K562 (cell line): ENCODE results near the gene ANKRD27. TPM values are rescaled to one million over a fixed set of nuclear protein-coding genes. Genes with fewer than 3 reads are reported as not detected.
A peak's percentile ranks its signal among the peaks of the same experiment; 100 is the strongest.

Experiments
- ATAC-seq: fragments of 200-7000 bp; cut with Tn5 transposase; 3 replicates; pipeline ENCODE4 v1.9.1; 2020; ENCODE audit warnings: moderate library complexity
- BruUV-seq: library from RNA; stranded (reverse); fragments of 400-500 nt; replicated peaks from 2 replicates; lab custom pipeline; 2021; lab: Mats Ljungman, UMichigan
- CTCF ChIA-PET: fragments of 300-600 bp; formaldehyde crosslinking; extraction: SDS; loops from one replicate; lab custom pipeline; 2021; ENCODE audit warnings: low intra/inter-chr PET ratio; lab: Yijun Ruan, JAX
- POLR2A ChIA-PET: fragments of 300-600, 350-650 bp; sonication (Branson Sonifier 250); formaldehyde crosslinking; extraction: SDS; loops from one replicate; lab custom pipeline; 2021; ENCODE audit warnings: antibody characterized with exemption, inconsistent platforms; lab: Yijun Ruan, JAX
- DNase-seq, 4 experiments: peaks; one replicate each; pipeline versions ENCODE4 v3.0.0 to v3.0.0-alpha.2; 2011 to 2018; ENCODE audit warnings: low spot score in 3 of 4, mixed read lengths in 3 of 4; ENCODE audit errors: extremely low read depth in 1 of 4
- FAIRE-seq: peaks from 2 replicates; lab custom pipeline; 2011; peaks lifted over from hg19 to GRCh38; lab: Jason Lieb, UNC
- H2AFZ ChIP-seq: 2 replicates; pipeline ENCODE4 v1.6.0; 2011; ENCODE audit warnings: low read depth, low read length, control low read depth, inconsistent platforms
- H3K27ac ChIP-seq: fragments of 200-600 bp; 3 replicates; pipeline ENCODE4 v1.8.0; 2011; ENCODE audit warnings: low read depth, mild to moderate bottlenecking, control low read depth, inconsistent platforms, low read length, moderate library complexity, mixed read lengths; ENCODE audit errors: extremely low read depth
- H3K27me3 ChIP-seq, 2 experiments: fragments of 300-600 bp in 1 of 2; 2 replicates in 1 of 2; 3 replicates in 1 of 2; pipeline versions ENCODE4 v1.6.0 to v1.8.0; 2011; ENCODE audit warnings: inconsistent platforms in 2 of 2, low read length in 2 of 2, mild to moderate bottlenecking in 1 of 2, mixed read lengths in 1 of 2, moderate library complexity in 1 of 2; ENCODE audit not compliant: control insufficient read depth in 2 of 2, insufficient read depth in 2 of 2
- H3K36me3 ChIP-seq: fragments of 300-600 bp; 3 replicates; pipeline ENCODE4 v1.8.0; 2011; ENCODE audit warnings: mild to moderate bottlenecking, low read length, inconsistent platforms; ENCODE audit not compliant: control insufficient read depth, insufficient read depth
- H3K4me1 ChIP-seq, 2 experiments: fragments of 200-600 bp in 1 of 2; replicated peaks in 1 of 2; 2 replicates in 1 of 2; 3 replicates in 1 of 2; pipeline versions ENCODE4 v1.5.1 to v1.8.0; 2011; ENCODE audit warnings: inconsistent platforms in 2 of 2, low read length in 2 of 2, mild to moderate bottlenecking in 1 of 2, mixed read lengths in 1 of 2, moderate library complexity in 1 of 2; ENCODE audit not compliant: control insufficient read depth in 2 of 2, insufficient read depth in 2 of 2
- H3K4me2 ChIP-seq: 2 replicates; pipeline ENCODE4 v1.6.1; 2011; ENCODE audit warnings: low read length, control low read depth, inconsistent platforms, mixed read lengths; ENCODE audit not compliant: insufficient read depth
- H3K4me3 ChIP-seq: fragments of 200-600 bp; sonication (generic), shearing (Covaris generic); 2 replicates; pipeline ENCODE4 v1.5.1; 2016; ENCODE audit warnings: control low read depth, inconsistent platforms
- H3K79me2 ChIP-seq: fragments of 200-600 bp; 3 replicates; pipeline ENCODE4 v1.8.0; 2011; ENCODE audit warnings: low read length, inconsistent platforms; ENCODE audit not compliant: control insufficient read depth, insufficient read depth
- H3K9ac ChIP-seq, 2 experiments: 2 replicates each; pipeline versions ENCODE4 v1.6.0 to v1.6.1; 2011; ENCODE audit warnings: low read depth in 2 of 2, low read length in 2 of 2, control low read depth in 1 of 2, inconsistent platforms in 1 of 2, mild to moderate bottlenecking in 1 of 2, mixed read lengths in 1 of 2; ENCODE audit not compliant: insufficient read depth in 1 of 2
- H3K9me1 ChIP-seq: one replicate; pipeline ENCODE4 v1.6.0; 2011; ENCODE audit warnings: inconsistent platforms, mild to moderate bottlenecking, low read length, moderate library complexity; ENCODE audit not compliant: control insufficient read depth, insufficient read depth
- H3K9me3 ChIP-seq: replicated peaks from 2 replicates; pipeline ENCODE4 v1.5.1; 2011; ENCODE audit warnings: low read depth, low read length, inconsistent platforms; ENCODE audit not compliant: control insufficient read depth, insufficient read depth
- H4K20me1 ChIP-seq: replicated peaks from 2 replicates; pipeline ENCODE4 v1.6.1; 2011; ENCODE audit warnings: low read length, inconsistent platforms, mixed read lengths; ENCODE audit not compliant: control insufficient read depth, insufficient read depth
- TAF15 ChIP-seq: fragments of 200-400 bp; formaldehyde crosslinking; IDR thresholded peaks from 2 replicates; pipeline ENCODE4 v1.6.1; 2017; ENCODE audit warnings: mild to moderate bottlenecking, low read depth, low read length, moderate library complexity
- WGBS: fragments of 100-300 bp; shearing (Covaris generic); methylation state at CpG from one replicate; pipeline ENCODE4 v1.1.6; 2016; ENCODE audit warnings: low coverage, mixed read lengths; ENCODE audit not compliant: insufficient coverage; ENCODE audit errors: missing lambda C conversion rate; 5-methylcytosine and 5-hydroxymethylcytosine counted together
- in situ Hi-C: fragments of 300-500 bp; cut with MboI; formaldehyde crosslinking; loops from 4 replicates; pipeline ENCODE4 v1.15.0; 2018; ENCODE audit warnings: inconsistent platforms, mixed read lengths
- intact Hi-C: fragments of 100-400 bp; cut with micrococcal nuclease; formaldehyde crosslinking; loops from 2 replicates; pipeline ENCODE4 v1.14.2; 2022
- polyA plus RNA-seq, 8 experiments: library from polyadenylated mRNA; depleted of rRNA in 4 of 8; stranded (reverse) in 5 of 8; unstranded in 3 of 8; fragments of >200 nt; fragmentation: Nextera tagmentation in 2 of 8; fragmentation: Illumina TruSeq in 1 of 8; extraction: Ambion mirVana in 2 of 8; extraction: Trizol in 1 of 8; gene quantifications; 2 replicates each; pipeline versions ENCODE4 v1.2.1 to v1.2.3, GENCODE V29; 2011 to 2014; ENCODE audit warnings: inconsistent platforms in 1 of 8, missing spikeins in 1 of 8
- total RNA-seq, 7 experiments: library from RNA; depleted of rRNA in 6 of 7; stranded (reverse); fragments of >200 nt in 6 of 7; fragmentation: Illumina TruSeq in 2 of 7; extraction: Trizol in 2 of 7; gene quantifications; 2 replicates each; pipeline versions ENCODE4 v1.2.1 to v1.2.3, GENCODE V29; 2011 to 2021; ENCODE audit warnings: low replicate concordance in 1 of 7
- TF ChIP-seq, protein P1 (sequence below): fragments of 450-650 bp; IDR thresholded peaks from 2 replicates; pipeline ENCODE4 v1.7.0; 2016; ENCODE audit warnings: borderline replicate concordance
- TF ChIP-seq, protein P2 (sequence below): fragments of 450-650 bp; IDR thresholded peaks from 2 replicates; pipeline ENCODE4 v1.6.1; 2017; ENCODE audit warnings: mild to moderate bottlenecking, moderate library complexity

ANKRD27 gene
- total and polyA plus RNA-seq, 9 of the 15 experiments (the other 6 are each of a cell fraction or from before 2014, with no cell fraction given), result 5.3 to 71.3 (median 54.2) TPM

DNA sequence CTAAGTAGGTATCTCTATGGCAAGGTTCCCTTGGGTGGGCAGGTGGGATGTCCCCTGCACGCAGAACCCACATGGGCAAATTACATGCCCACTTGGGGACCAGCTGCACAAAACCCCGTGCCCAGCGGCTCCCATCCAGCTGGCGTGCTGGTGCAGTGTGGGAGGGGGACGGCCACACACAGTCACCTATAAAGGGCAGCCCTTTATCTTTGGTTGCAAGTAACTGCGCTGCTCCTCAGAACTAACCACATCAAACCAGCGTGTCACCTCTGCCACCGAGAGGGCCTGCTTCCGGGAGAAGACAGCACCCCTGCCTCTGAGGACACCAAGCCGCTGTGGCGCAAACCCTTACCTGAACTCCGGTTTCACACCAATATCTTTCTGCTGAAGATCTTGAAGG, 32.2 kb downstream of the ANKRD27 start:
- Histone ChIP-seq H2AFZ (no peak overlapping the region), H3K4me2 (no peak overlapping the region), H3K9me1 (no peaks in the 10 kb centered on the region), H3K9me3 (no peaks in the 10 kb centered on the region), H3K27ac (no peak overlapping the region), H4K20me1 (no peaks in the 10 kb centered on the region), H3K9ac (peak overlapping the region in 1 of 2 experiments; percentile 20; a peak in 1 of 4 replicates), H3K36me3 (peaks cover 84% of the 10 kb centered on the region; the same call in 2 of the 3 replicates), H3K4me1 (no peaks in the 10 kb centered on the region; a peak in 1 of 5 replicates), H3K27me3 (no peaks in the 10 kb centered on the region), H3K79me2 (no peaks in the 10 kb centered on the region)
- no peak for DNase-seq
- CTCF ChIA-PET, result no interaction called here
- BruUV-seq, result TSS peak; percentile 20
- in situ Hi-C loops (no loop called here), intact Hi-C loops (no loop called here)
- no peak for ATAC-seq
- FAIRE-seq, result no peak
- 94% methylated on average over 12 of the region's 12 CpGs for WGBS
- TF ChIP-seq TAF15, result no peak
- TF ChIP-seq, protein P1, sequence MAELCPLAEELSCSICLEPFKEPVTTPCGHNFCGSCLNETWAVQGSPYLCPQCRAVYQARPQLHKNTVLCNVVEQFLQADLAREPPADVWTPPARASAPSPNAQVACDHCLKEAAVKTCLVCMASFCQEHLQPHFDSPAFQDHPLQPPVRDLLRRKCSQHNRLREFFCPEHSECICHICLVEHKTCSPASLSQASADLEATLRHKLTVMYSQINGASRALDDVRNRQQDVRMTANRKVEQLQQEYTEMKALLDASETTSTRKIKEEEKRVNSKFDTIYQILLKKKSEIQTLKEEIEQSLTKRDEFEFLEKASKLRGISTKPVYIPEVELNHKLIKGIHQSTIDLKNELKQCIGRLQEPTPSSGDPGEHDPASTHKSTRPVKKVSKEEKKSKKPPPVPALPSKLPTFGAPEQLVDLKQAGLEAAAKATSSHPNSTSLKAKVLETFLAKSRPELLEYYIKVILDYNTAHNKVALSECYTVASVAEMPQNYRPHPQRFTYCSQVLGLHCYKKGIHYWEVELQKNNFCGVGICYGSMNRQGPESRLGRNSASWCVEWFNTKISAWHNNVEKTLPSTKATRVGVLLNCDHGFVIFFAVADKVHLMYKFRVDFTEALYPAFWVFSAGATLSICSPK, result no peak
- TF ChIP-seq, protein P2, sequence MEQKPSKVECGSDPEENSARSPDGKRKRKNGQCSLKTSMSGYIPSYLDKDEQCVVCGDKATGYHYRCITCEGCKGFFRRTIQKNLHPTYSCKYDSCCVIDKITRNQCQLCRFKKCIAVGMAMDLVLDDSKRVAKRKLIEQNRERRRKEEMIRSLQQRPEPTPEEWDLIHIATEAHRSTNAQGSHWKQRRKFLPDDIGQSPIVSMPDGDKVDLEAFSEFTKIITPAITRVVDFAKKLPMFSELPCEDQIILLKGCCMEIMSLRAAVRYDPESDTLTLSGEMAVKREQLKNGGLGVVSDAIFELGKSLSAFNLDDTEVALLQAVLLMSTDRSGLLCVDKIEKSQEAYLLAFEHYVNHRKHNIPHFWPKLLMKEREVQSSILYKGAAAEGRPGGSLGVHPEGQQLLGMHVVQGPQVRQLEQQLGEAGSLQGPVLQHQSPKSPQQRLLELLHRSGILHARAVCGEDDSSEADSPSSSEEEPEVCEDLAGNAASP, result no peak
- TF ChIP-seq, all 486 proteins: peak for 0
- POLR2A ChIA-PET, result interaction anchor here (0.6 kb wide), 1 partner anchor 497 kb away, joined by 3 read pairs; no protein-coding TSS in a partner anchor
- no peak overlapping the region for H3K4me3 ChIP-seq
